Fibroblast of the aortic adventitia (primary cell): Measurements from ENCODE around the gene FAM222B. TPM values are rescaled to one million over a fixed set of nuclear protein-coding genes. Genes with fewer than 3 reads are reported as not detected.
A peak's percentile ranks its signal among the peaks of the same experiment; 100 is the strongest.

Experiments
- DNase-seq: peaks from one replicate; pipeline ENCODE4 v3.0.0-alpha.2; 2010; ENCODE audit warnings: low read depth
- H3K4me3 ChIP-seq: 2 replicates; pipeline ENCODE4 v1.5.1; 2011; ENCODE audit warnings: low read depth, mild to moderate bottlenecking, control low read depth, low read length, moderate library complexity
- CTCF ChIP-seq: IDR thresholded peaks from 2 replicates; pipeline ENCODE4 v1.5.1; 2011; ENCODE audit warnings: mild to moderate bottlenecking, low read length, control low read depth, inconsistent platforms; ENCODE audit not compliant: insufficient read depth
- total RNA-seq: library from RNA; depleted of rRNA; stranded (reverse); fragments of >200 nt; gene quantifications from 2 replicates; pipeline ENCODE4 v1.2.3, GENCODE V29; 2012; ENCODE audit warnings: low replicate concordance

FAM222B gene
- total RNA-seq, 1 donor: 7.0 TPM

GRCh38 chr17:28743243-28744103, 99.1 kb downstream of the FAM222B start, which contains the start of gene TRAF4:
Gene TRAF4, plus strand, starts transcription at chr17:28744011. Its CDS starts 102 bp downstream, at chr17:28744113.
- TF ChIP-seq CTCF: peak; percentile 27
- H3K4me3 ChIP-seq: peak within 1 kb of the TSS; percentile 92
- DNase-seq: peak; percentile 84

- no peak overlapping the region for H3K4me3 ChIP-seq
- no peak for TF ChIP-seq CTCF
- no peak for DNase-seq
Observed at GRCh38 chr17:28741358-28742349, 100.9 kb downstream of the FAM222B start.

GRCh38 chr17:28740406-28741357, 101.9 kb downstream of the FAM222B start:
- TF ChIP-seq CTCF: no peak
- H3K4me3 ChIP-seq: no peak overlapping the region
- no peak for DNase-seq

GRCh38 chr17:28738680-28739384, 103.8 kb downstream of the FAM222B start:
- no peak overlapping the region for H3K4me3 ChIP-seq
- TF ChIP-seq CTCF: no peak
- DNase-seq: no peak

- TF ChIP-seq CTCF: no peak
- no peak overlapping the region for H3K4me3 ChIP-seq
- DNase-seq: no peak
Observed at GRCh38 chr17:28737770-28738679, 104.6 kb downstream of the FAM222B start.
